22Rv1 (cell line): ENCODE data around the gene ISYNA1.
A peak's percentile ranks its signal among the peaks of the same experiment; 100 is the strongest.

ENCODE experiments used
- H3K27ac ChIP-seq: fragments of 450-650 bp; 2 replicates; pipeline ENCODE4 v1.5.1; 2017
- ZFX ChIP-seq: fragments of 450-650 bp; IDR thresholded peaks from 2 replicates; pipeline ENCODE4 v1.6.1; 2017; ENCODE audit warnings: antibody characterized with exemption, borderline replicate concordance
- TF ChIP-seq, protein P1 (sequence below): fragments of 450-650 bp; IDR thresholded peaks from 2 replicates; pipeline ENCODE4 v1.5.1; 2017; ENCODE audit warnings: mild to moderate bottlenecking

The ISYNA1 gene

DNA sequence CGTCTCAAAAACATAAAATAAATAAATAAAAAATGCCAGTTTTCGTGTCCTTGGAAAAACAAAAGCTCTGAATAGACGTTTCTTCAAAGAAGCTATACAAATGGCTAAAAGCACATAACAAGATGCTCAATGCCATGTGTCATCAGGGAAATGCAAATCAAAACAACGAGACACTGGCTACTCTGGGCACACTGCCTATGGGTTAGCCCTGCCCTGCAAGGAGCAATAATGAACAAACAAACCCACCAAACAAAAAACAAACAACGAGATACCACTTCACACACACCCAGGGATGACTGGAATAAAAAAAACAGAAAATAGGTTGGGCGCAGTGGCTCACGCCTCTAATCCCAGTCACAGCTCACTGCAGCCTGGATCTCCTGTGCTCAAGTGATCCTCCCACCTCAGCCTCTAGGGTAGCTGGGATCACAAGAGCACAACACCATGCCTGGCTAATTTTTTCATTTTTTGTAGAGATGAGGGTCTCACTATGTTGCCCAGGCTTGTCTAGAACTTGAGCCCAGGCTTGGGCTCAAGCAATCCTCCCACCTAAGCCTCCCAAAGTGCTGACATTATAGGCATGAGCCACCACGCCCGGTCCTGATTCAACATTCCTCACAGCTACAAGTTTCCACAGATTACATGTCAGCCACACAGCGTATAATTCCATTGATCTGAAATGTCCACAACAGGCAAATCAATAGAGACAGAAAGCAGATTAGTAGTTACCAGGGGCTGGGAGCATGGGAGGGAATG, 15.5 kb upstream of the ISYNA1 start:
- no peak for TF ChIP-seq ZFX
- TF ChIP-seq, protein P1, sequence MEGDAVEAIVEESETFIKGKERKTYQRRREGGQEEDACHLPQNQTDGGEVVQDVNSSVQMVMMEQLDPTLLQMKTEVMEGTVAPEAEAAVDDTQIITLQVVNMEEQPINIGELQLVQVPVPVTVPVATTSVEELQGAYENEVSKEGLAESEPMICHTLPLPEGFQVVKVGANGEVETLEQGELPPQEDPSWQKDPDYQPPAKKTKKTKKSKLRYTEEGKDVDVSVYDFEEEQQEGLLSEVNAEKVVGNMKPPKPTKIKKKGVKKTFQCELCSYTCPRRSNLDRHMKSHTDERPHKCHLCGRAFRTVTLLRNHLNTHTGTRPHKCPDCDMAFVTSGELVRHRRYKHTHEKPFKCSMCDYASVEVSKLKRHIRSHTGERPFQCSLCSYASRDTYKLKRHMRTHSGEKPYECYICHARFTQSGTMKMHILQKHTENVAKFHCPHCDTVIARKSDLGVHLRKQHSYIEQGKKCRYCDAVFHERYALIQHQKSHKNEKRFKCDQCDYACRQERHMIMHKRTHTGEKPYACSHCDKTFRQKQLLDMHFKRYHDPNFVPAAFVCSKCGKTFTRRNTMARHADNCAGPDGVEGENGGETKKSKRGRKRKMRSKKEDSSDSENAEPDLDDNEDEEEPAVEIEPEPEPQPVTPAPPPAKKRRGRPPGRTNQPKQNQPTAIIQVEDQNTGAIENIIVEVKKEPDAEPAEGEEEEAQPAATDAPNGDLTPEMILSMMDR, result no peak
- H3K27ac ChIP-seq, result no peak overlapping the region

DNA sequence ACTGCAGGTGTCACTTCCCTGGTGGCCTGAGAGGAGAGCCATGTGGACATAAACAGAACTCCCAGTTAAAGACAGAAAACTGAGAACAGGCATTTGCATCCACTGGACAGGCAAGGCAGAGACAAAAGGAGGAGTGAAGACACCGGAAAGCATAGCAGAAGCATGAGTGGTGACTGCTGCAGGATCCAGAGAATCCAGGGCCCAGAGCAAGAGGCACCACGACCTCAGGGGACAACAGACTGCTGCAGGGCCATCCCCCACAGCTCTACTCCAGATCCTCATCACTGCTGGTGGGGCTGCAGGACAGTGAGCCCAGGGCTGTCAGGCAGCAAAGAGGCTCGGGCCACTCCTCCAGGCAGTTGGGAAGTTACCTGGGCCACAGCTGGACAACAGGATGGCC, 14.5 kb upstream of the ISYNA1 start:
- H3K27ac ChIP-seq, result no peak overlapping the region
- no peak for TF ChIP-seq ZFX
- TF ChIP-seq, protein P1, result no peak

DNA sequence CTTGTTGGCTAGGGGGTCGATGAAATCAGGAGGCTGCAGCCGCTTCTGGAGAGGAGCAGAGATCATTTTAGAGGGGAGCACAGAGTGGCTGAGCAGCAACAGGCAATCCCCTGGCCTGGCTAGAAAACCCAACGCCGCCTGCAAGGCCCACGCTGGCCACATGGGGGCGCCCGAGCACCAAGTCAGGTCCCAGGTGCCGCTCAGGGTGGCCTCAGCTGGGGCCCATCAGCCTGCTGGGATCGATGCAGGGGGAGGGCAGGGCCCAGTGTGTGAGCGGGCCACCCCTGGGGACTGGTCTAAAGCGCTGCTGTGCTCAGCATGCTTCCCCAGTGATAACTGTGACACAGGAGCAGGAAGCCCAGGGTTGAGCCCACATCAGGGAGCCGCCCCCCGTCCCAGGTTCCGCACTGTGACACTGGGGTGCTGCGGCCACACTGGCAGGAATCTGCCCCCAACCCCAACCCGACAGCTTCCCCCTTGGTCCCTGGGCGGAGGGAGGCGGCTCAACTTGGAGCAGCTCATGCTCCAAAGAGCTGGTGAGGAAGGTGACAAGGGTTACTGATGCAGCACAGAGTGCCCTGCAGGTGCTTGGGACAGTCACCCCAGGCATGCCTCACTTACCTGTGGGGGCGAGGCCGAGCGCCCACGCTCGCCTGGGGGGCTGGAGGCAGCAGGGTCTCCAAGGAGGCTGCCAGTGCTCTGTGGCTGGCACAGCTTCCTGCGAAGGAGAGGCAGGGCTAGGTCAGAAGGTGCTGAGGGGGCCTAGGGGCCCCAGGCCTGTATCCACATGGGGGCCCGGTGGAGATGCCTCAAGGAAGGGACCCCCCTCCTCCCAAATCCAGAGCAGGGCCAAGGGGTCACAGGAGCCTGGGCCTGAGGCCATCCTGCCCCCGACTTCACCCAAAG, 13.3 kb upstream of the ISYNA1 start:
- TF ChIP-seq, protein P1, result peak; percentile 97
- TF ChIP-seq ZFX, result no peak
- H3K27ac ChIP-seq, result no peak overlapping the region

DNA sequence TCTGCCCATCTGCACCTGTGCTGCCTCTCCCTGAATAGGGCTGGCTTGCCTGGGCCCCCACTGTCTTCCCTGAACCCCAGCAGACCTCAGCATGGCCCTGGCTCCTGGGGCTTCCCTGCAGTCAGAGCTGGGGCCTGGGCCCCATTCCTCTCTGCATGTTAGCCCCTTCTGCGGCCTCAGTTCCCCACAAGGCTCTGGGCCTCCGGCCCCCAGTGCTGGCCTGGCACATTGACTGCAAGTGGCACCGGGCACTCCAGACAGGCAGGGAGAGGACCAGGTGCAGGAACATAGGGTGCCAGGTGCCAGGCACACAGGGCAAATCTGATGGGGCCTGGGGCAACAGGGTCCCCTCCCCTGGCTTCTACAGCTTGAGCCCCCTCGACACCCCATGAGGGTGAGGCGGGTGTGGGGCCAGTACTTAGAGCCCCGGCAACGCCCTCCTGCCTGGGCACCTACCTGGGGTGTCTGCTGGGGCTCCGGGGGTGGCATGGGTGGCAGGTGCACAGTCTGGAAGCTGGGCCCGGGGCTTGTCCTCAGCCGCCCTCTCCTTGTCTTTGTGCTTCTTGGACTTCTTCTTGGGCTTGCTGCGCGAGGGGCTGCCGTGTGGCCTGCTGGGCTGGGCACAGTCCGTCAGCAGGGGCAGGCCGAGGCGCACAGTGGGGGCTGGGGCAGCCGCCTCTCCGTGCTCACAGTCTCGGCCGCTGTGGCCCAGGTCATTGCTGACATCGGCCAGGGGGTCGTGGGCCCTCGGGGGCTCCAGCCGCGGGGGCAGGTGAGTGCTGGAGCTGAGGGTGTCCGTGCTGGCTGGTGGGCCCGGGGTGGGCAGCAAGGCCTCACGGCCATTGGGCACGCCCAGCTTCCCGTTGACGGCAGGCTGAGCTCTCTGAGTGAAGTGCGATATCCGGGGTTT, 12.3 kb upstream of the ISYNA1 start:
- H3K27ac ChIP-seq, result no peak overlapping the region
- TF ChIP-seq, protein P1, result no peak
- no peak for TF ChIP-seq ZFX

DNA sequence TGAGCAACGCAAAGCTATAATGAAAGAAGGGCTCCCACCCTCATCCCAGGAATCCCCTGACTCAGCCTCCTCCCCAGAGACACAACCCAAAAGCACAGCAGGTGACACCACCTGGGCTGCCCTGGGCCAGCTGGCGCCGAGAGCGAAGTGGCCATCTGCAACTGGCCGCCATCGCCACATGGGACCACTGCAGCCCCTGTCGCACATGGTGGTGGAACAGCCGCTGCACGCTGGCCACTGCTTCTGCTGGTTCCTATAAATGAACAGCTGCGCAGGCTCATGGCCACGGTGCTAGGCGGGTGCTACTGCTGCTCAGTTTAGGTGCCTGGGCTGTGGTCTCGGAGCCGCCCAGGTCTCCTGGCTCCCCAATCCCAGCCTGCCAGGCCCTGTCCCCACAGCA, 11.6 kb upstream of the ISYNA1 start:
- TF ChIP-seq, protein P1, result no peak
- no peak for TF ChIP-seq ZFX
- no peak overlapping the region for H3K27ac ChIP-seq

DNA sequence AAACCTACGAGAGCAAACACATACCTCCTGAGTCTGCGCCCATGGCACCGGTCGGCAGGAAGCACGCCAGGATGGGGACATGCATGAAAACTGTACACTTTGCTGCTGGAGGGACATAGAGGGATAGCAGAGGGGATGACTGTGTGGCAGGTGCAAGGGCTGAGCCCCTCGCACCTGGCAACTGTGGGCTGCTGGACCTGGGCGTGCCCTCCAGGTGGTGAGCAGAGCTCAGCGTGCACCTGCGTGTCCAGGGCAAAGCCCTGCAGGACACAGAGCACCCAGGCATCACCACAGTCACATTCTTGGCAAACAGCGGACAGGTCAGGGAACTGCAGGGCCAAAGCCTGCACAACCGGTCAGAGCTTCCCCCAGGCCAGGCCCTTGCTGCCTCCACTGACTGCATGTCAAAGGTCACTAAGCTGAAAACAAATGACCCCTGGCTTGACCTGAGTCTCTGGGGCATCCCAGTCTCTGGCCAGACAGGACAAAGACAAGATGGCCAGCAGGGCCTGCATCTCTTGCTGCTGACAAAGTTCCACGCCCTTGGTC, 9.0 kb upstream of the ISYNA1 start:
- no peak overlapping the region for H3K27ac ChIP-seq

More for the DNA sequence above, 9.0 kb upstream of the ISYNA1 start:
- no peak for TF ChIP-seq ZFX
- TF ChIP-seq, protein P1, result no peak
